Uterus (tissue), 4 donors: ENCODE results near the gene KRTAP9-3. TPM values are rescaled to one million over a fixed set of nuclear protein-coding genes. Genes with fewer than 3 reads are reported as not detected.
"Not testable (repeated sequence)": the region's sequence is repeated elsewhere in the genome, so short reads cannot be mapped to it uniquely, and the experiment has no call there.

Source experiments
- DNase-seq, 2 donors: peaks; one replicate each; pipeline ENCODE4 v3.0.0-alpha.2; 2019 to 2020
- H3K27ac ChIP-seq, 2 donors: fragments of 200-600 bp; sonication (generic); 1 replicate in 1 of 2; 2 replicates in 1 of 2; pipeline ENCODE4 v1.5.1; 2016 to 2018
- H3K27me3 ChIP-seq, 2 donors: fragments of 200-600 bp; sonication (generic); one replicate each; pipeline ENCODE4 v1.5.1; 2018 to 2019; ENCODE audit warnings: control low read depth in 1 of 2
- H3K36me3 ChIP-seq, 2 donors: fragments of 200-600 bp; sonication (generic); one replicate each; pipeline ENCODE4 v1.5.1; 2019; ENCODE audit warnings: control low read depth in 1 of 2
- H3K4me1 ChIP-seq, 2 donors: fragments of 200-600 bp; sonication (generic); one replicate each; pipeline ENCODE4 v1.5.1; 2018 to 2019; ENCODE audit warnings: control low read depth in 1 of 2
- H3K4me3 ChIP-seq, 2 donors: fragments of 200-600 bp; sonication (generic); 1 replicate in 1 of 2; 2 replicates in 1 of 2; pipeline ENCODE4 v1.5.1; 2018 to 2019; ENCODE audit warnings: mild to moderate bottlenecking in 1 of 2
- H3K9me3 ChIP-seq, 2 donors: fragments of 200-600 bp; sonication (generic); one replicate each; pipeline ENCODE4 v1.5.1; 2019; ENCODE audit warnings: control low read depth in 1 of 2
- CTCF ChIP-seq, 4 experiments: fragments of 200-600 bp in 2 of 4; fragments of 450-650 bp in 2 of 4; sonication (generic) in 2 of 4; IDR thresholded peaks; one replicate each; pipeline ENCODE4 v1.5.1; 2016 to 2019; ENCODE audit warnings: antibody characterized with exemption in 4 of 4, mild to moderate bottlenecking in 2 of 4, moderate library complexity in 1 of 4
- POLR2A ChIP-seq, 2 donors: fragments of 450-650 bp; IDR thresholded peaks; one replicate each; pipeline ENCODE4 v1.6.1; 2016; ENCODE audit warnings: antibody characterized with exemption in 2 of 2, mild to moderate bottlenecking in 1 of 2, moderate library complexity in 1 of 2
- intact Hi-C: fragments of 100-400 bp; cut with DNase I; formaldehyde crosslinking; loops from one replicate; pipeline ENCODE4 v1.15.1; 2023; ENCODE audit warnings: low total_unique reads
- total RNA-seq, 4 donors: library from RNA; depleted of rRNA in 3 of 4; stranded (reverse); fragments of >200 nt in 3 of 4; gene quantifications; one replicate each; pipeline versions ENCODE4 v1.1.0 to v1.2.4, GENCODE V29; 2014 to 2023
- donor health status: DM: yes; HTN: yes; CAD: no.

The KRTAP9-3 gene
- total RNA-seq, 4 donors from 2014 or later: not detected

- H3K9me3 ChIP-seq: no peaks in the 10 kb centered on the region
- no peaks in the 10 kb centered on the region for H3K27me3 ChIP-seq
- intact Hi-C loops: no loop called here
- no peak overlapping the region for H3K27ac ChIP-seq
- H3K4me1 ChIP-seq: no peaks in the 10 kb centered on the region
- no peak for DNase-seq
- TF ChIP-seq CTCF (IDR thresholded peaks at IDR 0.05) (no peak), POLR2A (IDR thresholded peaks at IDR 0.05) (no peak)
- no peak overlapping the region for H3K4me3 ChIP-seq
- H3K36me3 ChIP-seq: no peaks in the 10 kb centered on the region
These were observed 31.0 kb downstream of the KRTAP9-3 start for GRCh38 chr17:41263212-41263611.

GRCh38 chr17:41264599-41264998 is 32.4 kb downstream of the KRTAP9-3 start:
- DNase-seq: no peak
- intact Hi-C loops: no loop called here
- TF ChIP-seq CTCF (IDR thresholded peaks at IDR 0.05) (no peak), POLR2A (IDR thresholded peaks at IDR 0.05) (no peak)
- H3K27ac ChIP-seq: no peak overlapping the region
- H3K9me3 ChIP-seq: no peaks in the 10 kb centered on the region
- H3K4me3 ChIP-seq: no peak overlapping the region
- H3K27me3 ChIP-seq: no peaks in the 10 kb centered on the region
- no peaks in the 10 kb centered on the region for H3K36me3 ChIP-seq
- no peaks in the 10 kb centered on the region for H3K4me1 ChIP-seq

- no peaks in the 10 kb centered on the region for H3K9me3 ChIP-seq
- no peaks in the 10 kb centered on the region for H3K4me1 ChIP-seq
- intact Hi-C loops: no loop called here
- no peaks in the 10 kb centered on the region for H3K36me3 ChIP-seq
- TF ChIP-seq CTCF (IDR thresholded peaks at IDR 0.05): no peak
- TF ChIP-seq POLR2A (IDR thresholded peaks at IDR 0.05): no peak
- H3K4me3 ChIP-seq: no peak within 1 kb of the TSS
- no peak for DNase-seq
- H3K27ac ChIP-seq: no peak within 1 kb of the TSS
- H3K27me3 ChIP-seq: no peaks in the 10 kb centered on the region
These were observed 32.8 kb downstream of the KRTAP9-3 start, which contains the start of gene KRTAP9-6 for GRCh38 chr17:41265078-41265477. Gene KRTAP9-6, plus strand, starts transcription at chr17:41265378. Its CDS starts 0 bp downstream, at chr17:41265378.

GRCh38 chr17:41267711-41268110 is 35.5 kb downstream of the KRTAP9-3 start:
- intact Hi-C loops: no loop called here
- no peaks in the 10 kb centered on the region for H3K36me3 ChIP-seq
- H3K27me3 ChIP-seq: no peaks in the 10 kb centered on the region
- no peaks in the 10 kb centered on the region for H3K9me3 ChIP-seq
- no peaks in the 10 kb centered on the region for H3K4me1 ChIP-seq
- no peak for DNase-seq
- H3K4me3 ChIP-seq: no peak overlapping the region
- H3K27ac ChIP-seq: no peak overlapping the region
- no peak for TF ChIP-seq POLR2A (IDR thresholded peaks at IDR 0.05)
- no peak for TF ChIP-seq CTCF (IDR thresholded peaks at IDR 0.05)

- H3K4me3 ChIP-seq, H3K27me3 ChIP-seq, H3K4me1 ChIP-seq, H3K27ac ChIP-seq, H3K9me3 ChIP-seq, intact Hi-C loops, H3K36me3 ChIP-seq, DNase-seq: not testable (repeated sequence)
These were observed 39.1 kb downstream of the KRTAP9-3 start for GRCh38 chr17:41271323-41271722.

GRCh38 chr17:41271858-41272257 is 39.6 kb downstream of the KRTAP9-3 start:
- H3K27ac ChIP-seq: no peak overlapping the region
- intact Hi-C loops: no loop called here
- DNase-seq: no peak

GRCh38 chr17:41275648-41276190 is 43.5 kb downstream of the KRTAP9-3 start, which contains the start of gene KRTAP9-7:
Gene KRTAP9-7, plus strand, starts transcription at chr17:41275698. Its CDS starts 0 bp downstream, at chr17:41275698.
- H3K36me3 ChIP-seq, H3K9me3 ChIP-seq, intact Hi-C loops: not testable (repeated sequence)

More at GRCh38 chr17:41271858-41272257, 39.6 kb downstream of the KRTAP9-3 start:
- no peaks in the 10 kb centered on the region for H3K9me3 ChIP-seq
- no peaks in the 10 kb centered on the region for H3K36me3 ChIP-seq
- no peaks in the 10 kb centered on the region for H3K27me3 ChIP-seq
- H3K4me3 ChIP-seq: no peak overlapping the region
- no peaks in the 10 kb centered on the region for H3K4me1 ChIP-seq
- TF ChIP-seq POLR2A (IDR thresholded peaks at IDR 0.05) (no peak), CTCF (IDR thresholded peaks at IDR 0.05) (no peak)

More at GRCh38 chr17:41275648-41276190, 43.5 kb downstream of the KRTAP9-3 start, which contains the start of gene KRTAP9-7:
- not testable (repeated sequence) for H3K4me1 ChIP-seq, H3K27ac ChIP-seq, H3K4me3 ChIP-seq, H3K27me3 ChIP-seq, DNase-seq
